NCI-H748 (cell line): ENCODE results near the gene KDM4C.

Source experiments
- DNase-seq: peaks from one replicate; lab custom pipeline; 2025; ENCODE audit not compliant: unreplicated experiment; lab: John Stamatoyannopoulos, UW

Gene KDM4C

DNA sequence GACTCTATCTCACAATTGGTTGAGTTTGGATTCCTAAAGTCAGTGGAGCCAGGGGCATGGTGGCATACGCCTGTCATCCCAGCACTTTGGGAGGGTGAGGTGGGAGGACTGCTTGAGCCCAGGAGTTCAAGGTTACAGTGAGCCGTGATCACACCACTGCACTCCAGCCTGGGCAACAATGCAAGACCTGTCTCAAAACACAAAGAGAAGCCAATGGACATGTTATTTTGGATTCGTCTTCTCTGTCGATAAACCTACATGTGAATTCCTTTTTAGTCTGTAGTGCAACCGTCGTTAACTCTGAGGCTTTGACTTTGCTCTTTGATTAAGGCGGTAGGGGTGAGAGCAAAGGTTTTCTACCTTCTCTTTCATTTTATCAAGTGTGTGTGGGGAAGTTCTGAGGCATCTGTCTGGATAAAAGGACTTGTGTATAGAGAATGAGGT lies 142.7 kb downstream of the KDM4C start:
- no peak for DNase-seq

DNA sequence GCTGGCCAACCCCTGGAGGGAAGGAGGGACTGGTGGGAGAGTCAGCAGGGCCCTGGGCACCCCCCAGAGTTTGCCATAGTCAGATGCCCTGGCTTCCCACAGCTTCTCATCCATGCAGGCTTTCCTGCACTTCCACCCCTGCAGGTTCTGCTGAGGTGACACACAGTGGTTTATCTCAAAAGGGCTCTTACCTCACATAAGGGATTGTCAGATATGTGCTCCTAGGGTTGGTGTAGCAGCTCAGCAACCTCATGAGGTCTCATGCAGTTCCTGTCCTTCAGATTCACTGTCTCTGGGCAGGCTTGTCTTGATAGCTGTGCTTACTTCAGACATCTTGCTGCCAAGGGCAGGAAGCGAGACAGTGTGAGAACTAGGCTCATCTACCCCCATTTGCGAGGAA lies 143.4 kb downstream of the KDM4C start:
- DNase-seq, result no peak

DNA sequence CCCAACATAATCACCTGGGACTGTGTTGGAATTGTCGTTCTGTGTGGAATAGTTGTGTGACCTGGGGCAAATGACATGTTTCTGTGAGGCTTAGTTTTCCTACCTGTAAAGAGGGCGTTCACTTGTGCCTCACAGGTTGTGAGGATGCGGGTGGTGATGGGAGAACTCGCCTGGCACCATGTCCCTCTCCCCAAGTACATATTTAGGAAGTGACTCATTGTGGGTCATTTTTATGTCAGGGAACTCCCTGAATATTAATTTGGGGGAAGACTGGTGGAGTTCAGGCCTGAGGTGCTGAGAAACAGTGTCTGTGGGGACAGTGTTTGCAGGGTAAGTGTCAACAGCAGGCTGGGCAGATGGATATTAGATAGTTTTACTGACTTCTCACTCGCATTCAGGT lies 144.7 kb downstream of the KDM4C start:
- DNase-seq, result no peak

DNA sequence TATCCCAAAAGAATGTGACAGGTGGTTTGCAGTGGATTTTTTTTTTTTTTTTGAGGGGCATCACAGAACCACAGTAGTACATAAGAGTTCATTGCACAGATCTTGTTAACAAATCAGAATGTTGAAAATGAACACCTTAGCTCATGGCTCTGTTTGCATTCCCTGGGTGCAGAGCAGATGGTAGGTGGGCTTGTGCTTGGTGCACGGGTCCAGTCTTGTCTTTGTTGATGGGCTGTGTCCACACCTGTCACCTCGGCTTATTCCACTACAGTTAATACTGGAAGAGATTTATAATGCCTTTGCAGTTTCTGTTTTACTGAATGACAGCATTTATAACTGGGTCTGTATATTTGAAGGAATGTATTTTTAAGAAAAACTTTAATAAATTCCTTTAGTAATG lies 146.6 kb downstream of the KDM4C start:
- no peak for DNase-seq

DNA sequence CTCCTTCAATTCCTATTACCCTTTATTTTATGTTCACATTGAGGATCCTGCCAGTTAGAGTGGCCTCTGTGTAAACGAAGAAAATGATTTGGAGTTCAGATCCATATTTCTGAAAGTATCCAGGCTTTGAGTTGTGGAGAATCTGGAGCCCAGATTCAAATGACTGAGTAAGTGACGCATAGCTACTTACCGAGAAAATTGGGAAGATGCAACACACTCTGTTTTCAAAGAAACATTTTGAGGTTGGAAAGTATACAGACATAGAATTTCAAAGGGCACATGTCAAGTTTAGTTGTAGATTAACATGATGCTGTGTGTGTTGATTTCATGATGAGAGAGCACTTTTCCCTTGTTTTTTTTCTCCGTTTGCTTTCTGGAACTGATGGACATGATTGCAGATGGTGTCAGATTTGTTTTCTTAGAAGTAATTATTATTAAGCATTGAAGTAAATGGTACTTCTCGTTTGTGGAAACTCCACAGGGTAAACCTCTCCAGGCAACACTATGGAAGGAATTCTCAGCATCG lies 148.1 kb downstream of the KDM4C start:
- no peak for DNase-seq

DNA sequence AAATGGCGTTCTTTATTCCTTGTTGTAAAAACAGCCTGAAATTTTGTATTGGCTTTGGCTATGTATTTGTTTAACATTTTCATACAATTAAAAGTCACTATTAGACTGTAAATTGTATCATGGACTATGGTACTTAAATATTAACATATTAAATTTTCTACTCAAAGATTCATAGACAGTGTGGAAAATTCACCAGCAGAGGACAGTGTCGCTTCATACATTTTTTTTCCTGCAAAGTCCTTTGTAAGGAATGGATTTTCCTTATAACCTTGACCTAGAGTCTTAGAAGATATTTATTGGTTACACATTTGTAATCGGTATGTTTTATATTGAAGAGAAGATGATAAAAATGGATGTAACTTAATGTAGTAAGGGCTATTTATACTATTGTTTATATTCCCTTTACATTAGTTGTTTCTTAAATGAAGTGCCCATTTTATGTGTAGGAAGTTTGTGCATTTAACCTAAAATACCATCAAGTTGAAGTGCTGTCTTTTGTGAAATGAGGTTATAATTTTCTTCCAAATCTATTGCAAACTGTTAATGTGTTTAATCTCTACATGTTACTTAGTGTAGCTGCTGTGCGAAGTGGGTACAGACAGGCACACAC lies 150.1 kb downstream of the KDM4C start:
- peak; percentile 23 for DNase-seq

DNA sequence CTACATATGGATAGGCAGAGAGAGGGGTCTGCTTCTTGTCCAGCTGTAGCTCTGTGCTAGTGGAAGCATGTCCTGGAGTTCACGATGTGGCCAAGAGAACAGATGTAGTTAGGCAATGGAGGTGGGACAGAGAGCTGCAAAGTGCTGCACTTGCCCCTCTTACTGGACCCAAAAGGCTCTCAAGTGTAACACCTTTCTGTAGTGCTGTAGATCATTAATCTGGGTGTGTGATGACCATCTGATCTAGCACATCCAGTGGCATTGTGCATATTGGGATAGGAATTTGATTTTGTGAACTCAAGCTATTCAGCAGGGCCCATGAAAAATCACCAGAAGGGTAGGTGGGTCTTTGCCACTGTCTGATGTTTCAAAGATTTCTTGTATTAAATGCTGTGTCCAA lies 151.4 kb downstream of the KDM4C start:
- peak; percentile 15 for DNase-seq

DNA sequence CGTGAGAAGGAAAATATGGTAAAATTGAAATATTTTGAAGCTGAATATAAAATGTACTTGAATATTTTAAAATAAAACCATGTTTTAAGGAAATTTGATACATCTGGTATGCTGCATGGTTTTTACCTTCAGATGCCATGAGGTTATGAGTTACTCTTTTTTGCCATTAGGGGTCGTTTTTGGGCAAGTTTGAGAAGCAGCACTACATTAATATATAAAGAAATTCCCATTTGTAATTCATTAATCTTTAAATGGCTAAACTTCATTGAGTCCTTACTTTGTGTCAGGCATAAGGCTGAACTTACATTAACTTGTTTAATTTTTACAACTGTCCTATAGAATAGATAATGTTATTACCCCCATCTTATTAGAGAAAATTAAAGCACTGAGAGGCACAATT lies 152.3 kb downstream of the KDM4C start:
- DNase-seq, result peak; percentile 24

DNA sequence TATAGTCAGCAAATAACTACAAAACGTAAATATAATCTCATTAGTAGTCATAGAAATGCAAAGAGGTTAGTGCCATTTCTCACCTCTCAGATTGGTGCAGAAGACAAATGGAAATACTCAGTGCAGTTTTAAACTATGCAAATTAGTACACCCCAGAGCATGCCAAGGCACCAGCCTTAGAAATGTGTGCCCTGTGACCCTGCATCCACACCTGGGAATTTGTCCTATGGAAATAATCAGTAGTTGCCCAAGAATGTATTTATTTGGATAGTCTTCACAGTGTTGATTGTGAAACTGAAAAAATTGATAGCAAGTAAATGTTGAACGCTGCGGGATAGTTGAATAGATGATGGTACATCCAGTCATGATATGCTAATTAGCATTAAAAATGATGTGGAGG lies 152.7 kb downstream of the KDM4C start:
- DNase-seq, result no peak

DNA sequence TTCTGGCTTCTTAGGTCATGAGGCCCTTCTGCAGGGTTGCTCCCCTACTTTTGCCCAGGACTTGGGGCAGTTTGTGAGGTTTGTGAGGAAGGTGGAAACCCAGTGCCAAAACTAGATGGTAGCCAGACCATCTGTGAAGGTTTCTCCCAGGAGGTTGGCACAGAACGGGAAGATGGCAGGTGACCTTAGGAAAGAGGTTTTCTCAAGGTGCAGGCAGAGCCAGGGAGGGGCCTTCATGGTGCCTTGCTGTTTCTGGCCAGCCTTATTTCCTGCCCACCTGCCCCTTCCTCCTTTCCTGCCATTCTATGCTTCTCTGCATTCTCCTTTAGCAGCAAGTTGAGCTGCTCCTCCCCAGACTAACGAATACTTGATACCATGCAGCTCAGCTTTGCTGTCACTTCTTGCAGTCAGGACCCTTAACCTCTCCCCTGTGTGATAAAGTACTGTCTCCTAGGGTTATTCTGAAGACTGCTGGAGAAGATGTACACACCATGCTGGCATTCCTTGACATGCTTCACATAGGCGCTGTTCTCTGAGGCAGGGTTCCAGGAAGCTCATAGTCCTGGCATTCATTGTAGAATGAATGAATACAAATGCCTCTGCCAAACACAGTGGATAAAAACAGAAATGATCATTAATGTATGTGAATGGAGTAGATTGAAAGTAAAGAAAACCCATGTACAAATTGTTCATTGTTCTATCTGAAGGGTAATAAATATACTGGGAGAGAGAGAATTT lies 154.3 kb downstream of the KDM4C start:
- no peak for DNase-seq

DNA sequence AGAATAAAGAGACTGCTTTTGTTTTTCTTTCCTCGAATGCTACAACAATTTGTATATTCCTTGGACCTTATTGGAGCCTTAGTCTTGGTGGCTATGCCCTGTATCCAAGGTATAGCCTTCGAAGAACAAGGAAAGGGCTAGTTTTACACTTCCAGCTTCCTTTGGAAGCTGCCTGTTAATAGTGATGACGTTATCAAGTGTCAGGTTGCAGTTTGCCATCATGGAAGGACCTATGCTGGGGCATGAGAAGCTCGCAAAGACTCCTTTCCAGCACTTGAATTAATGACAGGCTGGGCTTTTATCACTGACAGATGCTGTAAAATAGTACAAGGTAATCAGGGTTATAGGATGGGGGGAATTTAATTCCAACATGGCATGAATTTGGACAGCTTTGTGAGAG lies 157.9 kb downstream of the KDM4C start:
- DNase-seq, result peak; percentile 47

DNA sequence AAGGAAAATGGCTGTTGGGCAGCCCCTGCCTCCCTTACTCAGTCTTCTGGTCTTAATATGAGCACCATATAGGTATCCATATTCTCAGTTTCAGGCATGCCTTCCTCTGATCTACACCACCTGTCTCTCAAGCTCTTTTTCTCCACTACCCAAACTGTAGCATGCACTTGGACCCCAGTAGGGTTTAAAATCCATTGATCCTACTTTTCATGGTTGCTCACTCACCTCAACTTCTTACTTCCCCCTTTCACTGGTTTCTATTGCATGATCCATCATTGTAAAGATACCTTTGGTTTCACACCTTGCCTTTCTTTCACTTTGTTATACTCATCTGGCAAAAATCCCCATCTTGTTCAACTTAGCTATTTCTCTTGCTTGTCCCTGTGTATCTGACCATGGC lies 159.4 kb downstream of the KDM4C start:
- DNase-seq, result no peak

DNA sequence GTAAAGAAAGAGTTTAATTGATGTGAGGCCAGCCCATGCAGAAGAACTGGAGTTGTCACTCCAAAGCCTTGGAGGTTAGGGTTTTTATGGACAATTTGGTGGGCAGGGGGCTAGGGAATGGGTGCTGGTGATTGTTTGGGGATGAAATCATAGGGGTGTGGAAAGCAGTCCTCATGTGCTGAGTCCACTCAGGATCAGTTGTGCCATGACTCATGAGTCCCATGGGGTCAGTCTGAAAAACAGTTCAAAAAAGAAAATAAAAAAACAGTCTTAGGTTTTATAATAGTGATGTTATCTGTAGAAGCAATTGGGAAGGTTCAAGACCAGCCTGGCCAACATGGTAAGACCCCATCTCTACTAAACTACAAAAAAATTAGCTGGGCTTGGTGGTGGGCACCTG lies 162.3 kb downstream of the KDM4C start:
- DNase-seq, result no peak

DNA sequence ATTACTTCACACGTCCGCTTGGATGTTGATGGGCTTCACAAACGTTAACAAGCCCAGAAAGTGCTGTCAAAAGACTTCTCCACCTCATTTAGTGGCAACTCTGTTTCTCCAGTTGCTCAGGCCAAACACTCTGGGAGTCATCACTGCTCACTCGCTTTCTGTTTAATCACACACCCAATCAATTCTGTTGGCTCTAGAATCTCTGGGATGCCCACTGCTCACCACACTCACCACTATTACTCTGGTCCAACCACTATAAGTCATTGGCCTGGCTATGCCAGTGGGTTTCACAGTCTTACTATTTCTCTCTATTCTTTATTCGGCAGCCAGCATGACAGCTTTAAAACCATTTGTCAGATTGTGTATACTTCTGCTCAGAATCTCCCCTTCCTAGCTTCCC lies 163.5 kb downstream of the KDM4C start:
- no peak for DNase-seq

DNA sequence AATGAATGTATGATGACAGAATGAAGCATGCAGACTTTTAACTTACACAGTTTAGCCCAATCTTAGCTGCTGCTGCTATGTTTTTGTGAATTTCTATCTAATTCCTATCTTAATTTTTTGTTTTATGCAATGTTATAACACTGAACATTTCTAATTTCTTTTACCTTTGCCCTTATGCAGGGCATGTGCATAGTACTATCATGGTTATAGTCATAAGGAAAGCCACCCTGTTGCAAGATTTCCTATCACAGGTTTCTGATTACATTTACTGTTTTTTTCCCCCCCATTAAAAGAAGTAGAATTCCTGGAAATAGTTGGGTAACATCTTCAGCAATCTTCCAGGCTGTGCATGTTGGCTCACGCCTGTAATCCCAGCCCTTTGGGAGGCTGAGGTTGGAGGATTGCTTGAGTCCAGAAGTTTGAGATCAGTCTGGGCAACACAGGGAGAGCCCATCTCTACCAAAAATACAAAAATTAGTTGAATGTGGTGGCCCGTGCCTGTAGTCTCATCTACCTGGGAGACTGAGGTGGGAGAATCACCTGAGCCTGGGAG lies 164.4 kb downstream of the KDM4C start:
- no peak for DNase-seq

DNA sequence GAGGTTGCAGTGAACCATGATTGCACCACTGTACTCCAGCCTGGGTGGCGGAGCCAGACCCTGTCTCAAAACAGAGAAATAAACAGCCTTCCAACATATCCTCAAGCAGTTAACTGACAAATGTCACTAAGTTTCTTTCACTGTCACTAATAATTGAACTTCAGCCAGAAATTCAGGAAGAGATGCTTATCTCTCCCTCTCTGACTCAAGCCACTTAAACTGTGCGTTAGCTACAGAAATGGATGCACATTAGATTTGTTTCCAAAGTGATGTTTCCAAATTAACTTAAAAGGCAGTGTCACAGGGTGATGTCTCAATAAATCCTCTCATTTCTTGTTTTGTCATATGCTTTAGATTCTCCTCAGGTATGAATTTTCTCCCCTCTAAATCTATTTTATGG lies 164.9 kb downstream of the KDM4C start:
- DNase-seq, result no peak

DNA sequence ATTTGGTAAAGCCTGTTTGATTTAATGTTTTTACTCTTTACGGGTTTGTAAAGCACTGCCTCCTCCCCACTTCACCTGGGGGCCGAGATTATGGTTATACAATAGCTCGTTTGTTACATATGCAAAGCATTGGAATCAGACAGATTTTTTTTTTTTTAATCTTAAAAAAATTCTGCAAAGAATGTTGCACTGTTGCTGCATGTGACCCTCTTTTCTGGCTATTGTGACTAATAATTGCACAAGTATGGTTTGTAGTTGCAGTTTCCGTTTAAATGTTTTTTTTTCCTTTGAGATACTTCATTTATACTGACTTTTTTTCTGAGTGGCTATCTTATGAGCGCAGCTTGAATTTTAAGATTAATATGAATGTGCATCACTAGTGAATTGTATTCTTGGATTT lies 165.3 kb downstream of the KDM4C start:
- no peak for DNase-seq

DNA sequence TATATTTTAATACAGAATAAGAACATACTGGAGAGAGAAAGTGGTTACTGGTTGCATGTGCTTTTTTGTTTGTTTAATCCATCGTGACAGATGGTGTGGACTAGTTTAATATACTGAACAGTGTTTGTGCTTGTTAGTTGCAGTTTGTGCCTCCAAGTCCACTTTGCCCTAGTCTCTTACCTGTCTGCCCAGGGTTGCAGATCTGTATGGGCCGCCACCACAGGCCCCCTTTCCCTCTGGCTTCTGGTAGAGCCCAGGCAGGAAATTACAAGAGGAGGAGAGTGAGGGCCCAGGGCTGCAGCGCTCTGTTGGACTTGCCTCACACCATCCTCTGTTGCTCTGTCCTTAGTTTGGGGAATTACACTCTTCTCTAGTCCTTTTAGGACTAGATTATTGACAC lies 166.4 kb downstream of the KDM4C start:
- no peak for DNase-seq

DNA sequence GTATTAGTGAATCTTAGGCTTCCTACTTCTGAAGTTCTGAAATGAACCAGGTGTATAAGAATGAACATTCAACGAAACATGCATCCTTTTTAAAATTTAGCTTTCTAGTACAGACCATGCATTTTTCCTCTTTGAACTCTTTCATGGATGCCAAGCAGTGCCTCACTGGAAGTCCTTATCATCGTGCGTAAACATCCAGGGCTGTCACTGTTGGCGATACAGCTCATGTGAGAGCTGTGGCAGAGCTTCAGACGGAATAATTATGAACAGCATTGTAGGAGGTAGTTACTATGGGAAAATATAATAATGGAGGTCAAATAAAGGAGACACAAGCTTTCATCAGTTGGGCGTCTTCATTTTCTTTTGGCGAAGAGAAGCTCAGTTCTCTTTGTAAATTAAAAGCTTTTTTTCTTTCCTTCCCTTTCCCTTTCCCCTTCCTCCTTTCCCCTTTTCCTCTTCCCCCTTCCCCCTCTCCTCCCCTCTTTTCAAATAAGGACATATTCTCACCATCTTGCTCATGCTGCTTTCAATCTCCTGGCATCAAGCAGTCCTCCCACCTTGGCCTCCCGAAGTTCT lies 167.3 kb downstream of the KDM4C start:
- DNase-seq, result peak; percentile 8

DNA sequence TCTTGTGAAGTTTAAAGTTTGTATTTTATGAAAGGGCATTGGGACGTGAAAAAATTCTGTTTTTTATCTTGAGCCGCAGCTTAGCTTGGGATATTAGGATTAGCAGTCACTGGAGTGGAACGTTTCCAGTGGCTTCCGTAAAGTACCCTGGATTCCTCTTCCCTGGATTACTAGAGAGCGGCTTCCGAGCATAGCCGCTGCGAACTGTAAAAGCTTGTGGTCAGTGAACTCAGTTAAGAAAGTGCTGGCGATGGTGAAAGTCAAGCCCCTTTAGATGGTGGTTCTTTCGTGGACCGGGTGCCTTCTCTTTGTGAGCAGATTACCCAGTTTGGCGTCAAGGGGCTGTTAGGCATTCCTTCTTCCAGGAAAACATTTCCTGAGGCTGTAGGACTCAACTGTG lies 168.1 kb downstream of the KDM4C start:
- DNase-seq, result no peak

DNA sequence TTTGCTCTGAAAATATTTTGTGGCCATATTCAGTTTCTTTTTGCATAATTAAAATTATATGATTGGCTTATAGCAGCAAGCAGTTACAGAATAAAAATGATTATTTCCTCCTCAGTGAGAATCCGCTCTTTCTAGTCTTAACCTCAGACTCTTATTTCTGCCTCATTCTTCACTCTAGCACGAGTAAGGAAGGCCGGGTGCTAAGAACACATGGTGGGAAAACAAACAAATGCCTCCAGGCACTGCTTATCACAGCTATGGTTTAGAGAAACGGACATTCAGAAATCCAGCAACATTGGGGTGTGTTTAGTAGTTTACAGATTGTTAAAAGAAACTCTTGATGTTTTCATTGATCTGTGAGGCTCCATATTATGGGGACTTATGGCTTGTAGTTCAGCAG lies 168.7 kb downstream of the KDM4C start:
- no peak for DNase-seq

DNA sequence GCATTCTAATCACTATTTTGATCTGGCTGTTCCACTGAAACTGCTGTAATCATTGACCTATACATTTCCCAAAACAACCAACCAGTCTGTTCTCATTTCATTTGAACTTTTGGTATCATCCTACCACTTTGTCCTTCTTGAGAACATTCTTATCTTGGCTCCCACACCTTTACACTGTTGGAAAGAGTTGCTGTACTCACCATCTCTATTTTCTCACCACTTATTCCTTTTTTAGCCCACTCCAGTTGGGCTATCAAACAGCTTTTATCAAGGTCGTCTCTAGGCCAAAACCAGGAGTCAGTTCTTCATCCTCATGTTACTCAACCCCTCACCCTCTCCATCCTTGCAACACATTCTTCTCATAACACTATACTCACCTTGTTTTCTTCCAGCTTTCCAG lies 170.1 kb downstream of the KDM4C start:
- no peak for DNase-seq
